GM18867 (cell line): ENCODE measurements around the gene MSRB3.

ENCODE experiments used
- ATAC-seq: cut with Tn5 transposase; IDR thresholded peaks from one replicate; pipeline ENCODE4 v1.9.1; 2021; ENCODE audit warnings: mild to moderate bottlenecking, moderate library complexity; ENCODE audit not compliant: unreplicated experiment

Gene MSRB3

GRCh38 chr12:65324551-65324950 lies 46.1 kb downstream of the MSRB3 start:
- ATAC-seq: no peak

GRCh38 chr12:65325183-65325582 lies 46.7 kb downstream of the MSRB3 start:
- ATAC-seq: no peak

GRCh38 chr12:65326616-65327015 lies 48.1 kb downstream of the MSRB3 start:
- no peak for ATAC-seq

- ATAC-seq: no peak
Measured at GRCh38 chr12:65327207-65328076, 49.0 kb downstream of the MSRB3 start.

GRCh38 chr12:65329721-65330120 lies 51.2 kb downstream of the MSRB3 start:
- no peak for ATAC-seq

GRCh38 chr12:65330331-65330730 lies 51.8 kb downstream of the MSRB3 start:
- no peak for ATAC-seq

- no peak for ATAC-seq
Measured at GRCh38 chr12:65331456-65331855, 53.0 kb downstream of the MSRB3 start.

- no peak for ATAC-seq
Measured at GRCh38 chr12:65333649-65334048, 55.2 kb downstream of the MSRB3 start.

- no peak for ATAC-seq
Measured at GRCh38 chr12:65334521-65334920, 56.0 kb downstream of the MSRB3 start.

GRCh38 chr12:65335021-65335714 lies 56.7 kb downstream of the MSRB3 start:
- no peak for ATAC-seq

- ATAC-seq: no peak
Measured at GRCh38 chr12:65335981-65336380, 57.5 kb downstream of the MSRB3 start.

GRCh38 chr12:65339161-65339560 lies 60.7 kb downstream of the MSRB3 start:
- ATAC-seq: no peak

- no peak for ATAC-seq
Measured at GRCh38 chr12:65343230-65343629, 64.7 kb downstream of the MSRB3 start.

- ATAC-seq: no peak
Measured at GRCh38 chr12:65343801-65344200, 65.3 kb downstream of the MSRB3 start.

- no peak for ATAC-seq
Measured at GRCh38 chr12:65355461-65355860, 77.0 kb downstream of the MSRB3 start.

GRCh38 chr12:65362234-65363031 lies 84.0 kb downstream of the MSRB3 start:
- no peak for ATAC-seq

- no peak for ATAC-seq
Measured at GRCh38 chr12:65364046-65364445, 85.6 kb downstream of the MSRB3 start.

- ATAC-seq: no peak
Measured at GRCh38 chr12:65367396-65367795, 88.9 kb downstream of the MSRB3 start.

- no peak for ATAC-seq
Measured at GRCh38 chr12:65368055-65368454, 89.6 kb downstream of the MSRB3 start.

GRCh38 chr12:65372574-65372973 lies 94.1 kb downstream of the MSRB3 start:
- ATAC-seq: no peak

- no peak for ATAC-seq
Measured at GRCh38 chr12:65384240-65384639, 105.8 kb downstream of the MSRB3 start.
